Liver (tissue), 9 donors: ENCODE data around the gene SMG7. TPM values are rescaled to one million over a fixed set of nuclear protein-coding genes. Genes with fewer than 3 reads are reported as not detected.

Experiments used
- DNase-seq: peaks from one replicate; pipeline ENCODE4 v3.0.0-alpha.2; 2017; ENCODE audit warnings: low spot score
- H3K27ac ChIP-seq, 2 donors: one replicate each; pipeline ENCODE4 v1.7.0; 2013; ENCODE audit warnings: inconsistent platforms in 2 of 2, low read length in 2 of 2, control low read depth in 1 of 2, low read depth in 1 of 2, mild to moderate bottlenecking in 1 of 2
- H3K27me3 ChIP-seq, 4 donors: one replicate each; pipeline versions ENCODE4 v1.6.1 to v1.7.0; 2013; ENCODE audit warnings: low read length in 3 of 4, inconsistent platforms in 1 of 4, mild to moderate bottlenecking in 1 of 4, moderate library complexity in 1 of 4; ENCODE audit not compliant: control insufficient read depth in 4 of 4, insufficient read depth in 4 of 4
- H3K36me3 ChIP-seq, 4 donors: one replicate each; pipeline versions ENCODE4 v1.6.1 to v1.7.0; 2013; ENCODE audit warnings: low read length in 3 of 4, mild to moderate bottlenecking in 3 of 4, low read depth in 1 of 4, moderate library complexity in 1 of 4; ENCODE audit not compliant: control insufficient read depth in 4 of 4, insufficient read depth in 3 of 4
- H3K4me1 ChIP-seq, 4 donors: one replicate each; pipeline versions ENCODE4 v1.6.1 to v1.7.0; 2013; ENCODE audit warnings: low read length in 3 of 4, mild to moderate bottlenecking in 3 of 4, moderate library complexity in 1 of 4; ENCODE audit not compliant: control insufficient read depth in 4 of 4, insufficient read depth in 4 of 4
- H3K4me3 ChIP-seq, 3 donors: one replicate each; pipeline versions ENCODE4 v1.6.1 to v1.7.0; 2013; ENCODE audit warnings: low read length in 3 of 3, control low read depth in 1 of 3, low read depth in 1 of 3, mild to moderate bottlenecking in 1 of 3
- H3K9ac ChIP-seq, 2 donors: one replicate each; pipeline ENCODE4 v1.7.0; 2013; ENCODE audit warnings: low read length in 2 of 2, mild to moderate bottlenecking in 2 of 2, moderate library complexity in 2 of 2, control low read depth in 1 of 2, low read depth in 1 of 2
- H3K9me3 ChIP-seq, 4 donors: one replicate each; pipeline versions ENCODE4 v1.6.1 to v1.7.0; 2013; ENCODE audit warnings: low read length in 3 of 4; ENCODE audit not compliant: control insufficient read depth in 4 of 4
- ATF3 ChIP-seq: IDR thresholded peaks from 2 replicates; pipeline ENCODE4 v1.6.1; 2016; ENCODE audit warnings: antibody characterized with exemption
- CTCF ChIP-seq: fragments of 150-350 bp; IDR thresholded peaks from 2 replicates; pipeline ENCODE4 v1.5.1; 2017; ENCODE audit warnings: improper control_type of control experiment, low read depth, low read length; ENCODE audit not compliant: missing input control
- EGR1 ChIP-seq, 2 donors: IDR thresholded peaks; 2 replicates each; pipeline ENCODE4 v1.6.1; 2016 to 2018; ENCODE audit warnings: antibody characterized with exemption in 2 of 2, low read depth in 2 of 2
- FOXA1 ChIP-seq: IDR thresholded peaks from 2 replicates; pipeline ENCODE4 v1.6.1; 2016; ENCODE audit warnings: antibody characterized with exemption
- FOXA2 ChIP-seq: IDR thresholded peaks from 2 replicates; pipeline ENCODE4 v1.6.1; 2016; ENCODE audit warnings: antibody characterized with exemption
- GABPA ChIP-seq, 2 donors: IDR thresholded peaks in 1 of 2; conservative IDR thresholded peaks in 1 of 2; 2 replicates each; pipeline ENCODE4 v1.6.1; 2016; ENCODE audit warnings: antibody characterized with exemption in 2 of 2, mild to moderate bottlenecking in 1 of 2, moderate library complexity in 1 of 2
- HNF4A ChIP-seq, 2 donors: conservative IDR thresholded peaks; 2 replicates each; pipeline ENCODE4 v1.6.1; 2016; ENCODE audit warnings: antibody characterized with exemption in 2 of 2, mild to moderate bottlenecking in 2 of 2
- HNF4G ChIP-seq: IDR thresholded peaks from 2 replicates; pipeline ENCODE4 v1.6.1; 2016; ENCODE audit warnings: antibody characterized with exemption
- JUND ChIP-seq, 2 donors: IDR thresholded peaks; 2 replicates each; pipeline ENCODE4 v1.6.1; 2016; ENCODE audit warnings: antibody characterized with exemption in 2 of 2
- MAX ChIP-seq: IDR thresholded peaks from 2 replicates; pipeline ENCODE4 v1.6.1; 2016; ENCODE audit warnings: antibody characterized with exemption
- NR2F2 ChIP-seq: IDR thresholded peaks from 2 replicates; pipeline ENCODE4 v1.6.1; 2016; ENCODE audit warnings: antibody characterized with exemption
- RAD21 ChIP-seq, 2 donors: IDR thresholded peaks; 2 replicates each; pipeline ENCODE4 v1.6.1; 2016; ENCODE audit warnings: antibody characterized with exemption in 2 of 2, mild to moderate bottlenecking in 2 of 2
- REST ChIP-seq: IDR thresholded peaks from 2 replicates; pipeline ENCODE4 v1.6.1; 2016; ENCODE audit warnings: antibody characterized with exemption, mild to moderate bottlenecking
- RXRA ChIP-seq, 2 donors: IDR thresholded peaks; 2 replicates each; pipeline ENCODE4 v1.6.1; 2017 to 2018; ENCODE audit warnings: antibody characterized with exemption in 2 of 2, mild to moderate bottlenecking in 1 of 2
- SP1 ChIP-seq: IDR thresholded peaks from 2 replicates; pipeline ENCODE4 v1.6.1; 2018; ENCODE audit warnings: antibody characterized with exemption, mild to moderate bottlenecking
- TAF1 ChIP-seq: conservative IDR thresholded peaks from 2 replicates; pipeline ENCODE4 v1.6.1; 2016; ENCODE audit warnings: antibody characterized with exemption, mild to moderate bottlenecking
- YY1 ChIP-seq: IDR thresholded peaks from 2 replicates; pipeline ENCODE4 v1.6.1; 2016; ENCODE audit warnings: antibody characterized with exemption, mild to moderate bottlenecking
- ZBTB33 ChIP-seq: IDR thresholded peaks from 2 replicates; pipeline ENCODE4 v1.6.1; 2016; ENCODE audit warnings: antibody characterized with exemption
- WGBS: extraction: QIAGEN DNeasy Blood & Tissue Kit; methylation state at CpG from one replicate; pipeline ENCODE4 v1.1.7; 2013; 5-methylcytosine and 5-hydroxymethylcytosine counted together
- polyA plus RNA-seq, 2 donors: library from polyadenylated mRNA; stranded (reverse) in 1 of 2; unstranded in 1 of 2; fragments of 200-250 nt in 1 of 2; fragments of >200 nt in 1 of 2; fragmentation: Nextera tagmentation in 1 of 2; extraction: Ambion mirVana in 1 of 2; gene quantifications; one replicate each; pipeline versions ENCODE4 v1.2.1 to v1.2.3, GENCODE V29; 2013 to 2015
- total RNA-seq, 2 donors: library from RNA; depleted of rRNA; stranded (reverse); fragments of >200 nt; gene quantifications; one replicate each; pipeline ENCODE4 v1.2.3, GENCODE V29; 2014
- donor health status: healthy.
- donor health status: healthy.
- donor health status: healthy.
- donor health status: healthy.
- donor health status: healthy.

SMG7 gene
- total and polyA plus RNA-seq, 4 donors, result 9.5 to 28.7 (median 13.6) TPM

- Histone ChIP-seq H3K9me3 (no peaks in the 10 kb centered on the region), H3K9ac (no peak overlapping the region), H3K27me3 (no peaks in the 10 kb centered on the region), H3K4me1 (peaks cover 0 to 14% (median 4%) of the 10 kb centered on the region in 4 donors), H3K4me3 (no peak overlapping the region), H3K27ac (no peak overlapping the region), H3K36me3 (no peaks in the 10 kb centered on the region)
- DNase-seq, result no peak
- WGBS, result 78% methylated on average over 1 of the region's 1 CpG
- TF ChIP-seq MAX, result no peak
- TF ChIP-seq REST, result no peak
- TF ChIP-seq RXRA (IDR thresholded peaks at IDR 0.05), result no peak
- TF ChIP-seq NR2F2, result no peak
- no peak for TF ChIP-seq YY1
- no peak for TF ChIP-seq HNF4G
- no peak for TF ChIP-seq GABPA (IDR thresholded peaks at IDR 0.05 in 1 of 2, conservative IDR thresholded peaks at IDR 0.05 in 1 of 2)
- no peak for TF ChIP-seq EGR1 (IDR thresholded peaks at IDR 0.05; ENCODE audit: low read depth in 2 of 2)
- no peak for TF ChIP-seq FOXA2
- TF ChIP-seq RAD21 (IDR thresholded peaks at IDR 0.05), result no peak
- TF ChIP-seq JUND (IDR thresholded peaks at IDR 0.05), result no peak
- no peak for TF ChIP-seq ATF3
- no peak for TF ChIP-seq CTCF
- TF ChIP-seq ZBTB33, result no peak
- TF ChIP-seq FOXA1, result no peak
- no peak for TF ChIP-seq HNF4A (conservative IDR thresholded peaks at IDR 0.05)
- TF ChIP-seq TAF1, result no peak
- no peak for TF ChIP-seq SP1
Measured at GRCh38 chr1:183461350-183461749, 10.9 kb upstream of the SMG7 start.
